HG02938 (cell line): ENCODE measurements around the gene ZNF394.

Experiments
- ATAC-seq: cut with Tn5 transposase; IDR thresholded peaks from one replicate; pipeline ENCODE4 v1.9.1; 2021; ENCODE audit warnings: mild to moderate bottlenecking, moderate library complexity; ENCODE audit not compliant: unreplicated experiment

The ZNF394 gene

DNA sequence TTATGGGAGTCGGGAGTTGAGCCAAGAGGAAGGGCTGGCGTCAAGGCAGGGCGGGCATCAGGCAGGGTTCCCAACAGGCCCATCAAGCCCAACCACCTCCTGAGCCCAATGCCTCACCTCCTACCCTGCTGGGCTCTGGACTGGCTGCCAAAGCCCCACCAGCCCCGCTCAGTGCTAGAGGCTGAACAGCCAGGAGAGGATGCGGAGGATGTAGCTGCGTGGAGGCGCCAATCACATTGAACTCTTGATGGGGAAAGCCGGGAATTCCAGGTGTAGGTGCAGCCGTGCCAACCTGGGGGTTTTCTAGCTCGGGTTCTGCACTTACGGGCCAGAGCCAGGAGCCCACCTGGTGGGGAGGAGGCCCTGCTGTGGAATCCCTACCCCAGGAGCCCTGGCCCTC is 47.0 kb downstream of the ZNF394 start:
- no peak for ATAC-seq

DNA sequence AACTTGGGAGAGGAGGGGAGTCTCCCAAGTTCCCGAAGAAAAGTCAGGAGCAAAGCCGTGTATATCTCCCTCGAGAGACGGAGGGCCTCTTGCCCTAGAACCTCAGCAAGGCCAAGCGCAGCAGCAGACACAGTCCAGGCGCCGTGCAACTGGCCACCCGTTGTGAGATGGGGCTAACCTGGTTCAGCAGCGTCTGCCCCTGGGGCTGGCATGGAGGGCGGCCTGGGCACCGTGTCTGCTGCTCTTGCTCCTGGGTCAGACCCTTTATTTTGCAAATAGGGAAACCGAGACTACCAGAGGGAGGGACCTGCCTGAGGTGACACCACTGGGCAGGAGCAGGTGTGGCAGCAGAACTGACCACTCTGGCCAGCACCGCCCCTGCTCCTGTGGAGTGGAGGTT is 47.5 kb downstream of the ZNF394 start:
- no peak for ATAC-seq

DNA sequence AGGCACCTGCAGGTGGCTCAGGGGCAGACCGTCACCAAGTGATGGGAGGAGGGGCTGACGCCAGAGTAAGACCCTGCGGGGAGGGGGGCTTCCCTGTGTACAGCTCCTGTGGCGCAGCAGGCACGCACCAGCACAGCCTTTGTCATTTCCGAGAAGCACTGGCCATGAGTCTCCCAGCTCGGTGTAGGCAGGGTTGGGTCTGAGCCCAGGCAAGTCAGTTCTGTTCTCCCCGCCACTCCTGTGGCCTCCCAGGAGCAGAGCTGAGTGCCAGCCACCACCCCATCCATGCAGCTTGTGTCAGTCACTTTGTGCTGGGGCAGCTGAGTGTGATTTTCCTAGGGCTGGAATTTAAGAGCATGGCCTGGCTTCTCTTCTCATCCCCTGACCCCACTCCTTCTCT is 48.1 kb downstream of the ZNF394 start:
- ATAC-seq: no peak

DNA sequence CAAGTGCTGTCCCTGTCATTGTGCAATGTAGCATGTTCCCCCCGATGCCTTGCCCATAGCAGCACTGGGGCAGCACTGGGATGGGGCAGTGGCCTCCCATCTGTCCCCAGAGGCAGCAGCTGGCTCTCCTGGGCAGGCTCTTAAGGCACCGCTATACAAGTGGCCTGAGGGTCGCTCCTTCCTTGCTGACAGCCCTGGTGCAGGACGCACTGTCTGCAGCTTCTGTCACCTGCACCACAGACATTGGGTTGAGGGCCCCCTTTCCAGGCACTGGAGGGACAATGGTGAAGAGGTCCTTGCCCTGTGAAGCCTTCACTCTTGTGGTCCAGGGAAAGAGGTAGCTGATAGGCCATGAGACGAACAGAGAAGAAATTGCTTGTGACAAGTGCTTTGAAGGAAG is 50.8 kb downstream of the ZNF394 start:
- no peak for ATAC-seq

DNA sequence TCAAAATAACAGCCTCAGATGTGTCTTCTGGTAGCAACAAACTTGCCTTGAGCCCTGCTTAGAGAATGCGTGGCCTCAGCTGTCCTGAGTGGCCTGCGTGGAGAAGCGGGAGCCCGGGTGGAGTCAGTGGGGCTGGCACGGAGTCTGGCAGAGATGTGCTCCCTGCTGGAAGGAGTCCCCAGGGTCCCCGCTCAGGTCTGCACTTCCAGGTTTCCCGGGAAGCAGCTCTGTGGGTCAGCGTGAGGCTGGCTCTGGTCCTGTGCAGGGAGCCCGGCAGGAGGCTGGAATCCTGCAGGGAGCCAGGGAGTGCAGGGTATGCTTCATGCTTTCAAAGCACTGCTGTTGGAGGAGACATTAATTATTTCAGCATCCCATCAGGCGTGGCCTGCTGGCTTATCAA is 51.2 kb downstream of the ZNF394 start:
- no peak for ATAC-seq

DNA sequence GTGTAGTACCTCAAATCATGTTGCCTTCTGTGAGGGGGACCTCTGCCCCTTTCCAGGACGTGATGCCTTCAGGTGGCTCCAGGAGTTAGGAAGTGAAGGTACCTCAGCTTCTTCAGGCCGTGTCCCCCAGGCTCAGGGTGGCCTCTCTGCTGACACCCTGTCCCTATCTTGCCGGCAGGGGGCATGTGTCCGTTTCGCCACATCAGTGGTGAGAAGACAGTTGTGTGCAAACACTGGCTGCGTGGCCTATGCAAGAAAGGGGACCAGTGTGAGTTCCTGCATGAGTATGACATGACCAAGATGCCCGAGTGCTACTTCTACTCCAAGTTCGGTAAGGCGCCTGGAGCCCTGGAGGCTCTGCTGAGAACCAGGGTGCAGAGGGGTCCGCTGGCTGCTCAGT is 52.1 kb downstream of the ZNF394 start:
- no peak for ATAC-seq

DNA sequence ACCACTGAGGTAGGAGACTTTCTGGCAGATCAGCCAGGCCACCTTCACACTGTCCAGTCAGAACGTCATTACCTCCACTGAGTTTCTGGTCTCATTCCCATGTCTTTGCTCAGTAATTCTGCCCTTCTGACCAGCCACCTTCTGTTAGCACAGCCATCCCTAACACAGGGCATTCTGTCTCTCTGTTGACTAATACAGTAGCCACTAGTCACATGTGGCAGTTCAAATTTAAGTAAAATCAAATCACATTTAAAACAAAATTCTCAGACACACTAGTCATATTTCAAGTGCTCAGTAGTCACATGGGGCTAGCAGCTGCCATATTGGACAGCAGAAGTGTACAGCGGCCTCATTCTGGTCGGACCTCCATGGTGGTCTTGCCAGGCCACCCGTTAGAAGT is 54.0 kb downstream of the ZNF394 start:
- ATAC-seq: no peak
